Left ventricle myocardium inferior (tissue), 1 donor: ENCODE results near the gene MLIP. TPM values are rescaled to one million over a fixed set of nuclear protein-coding genes. Genes with fewer than 3 reads are reported as not detected.

Source experiments
- DNase-seq: peaks from one replicate; pipeline ENCODE4 v3.0.0-alpha.2; 2020
- H3K27ac ChIP-seq: fragments of 200-600 bp; replicated peaks from 2 replicates; pipeline ENCODE4 v1.8.0; 2021
- H3K27me3 ChIP-seq: fragments of 200-600 bp; 2 replicates; pipeline ENCODE4 v1.8.0; 2021; ENCODE audit warnings: low read depth
- H3K36me3 ChIP-seq: fragments of 200-600 bp; 2 replicates; pipeline ENCODE4 v1.8.0; 2021
- H3K4me1 ChIP-seq: fragments of 200-600 bp; 2 replicates; pipeline ENCODE4 v1.8.0; 2021
- H3K4me3 ChIP-seq: fragments of 200-600 bp; 2 replicates; pipeline ENCODE4 v1.8.0; 2021; ENCODE audit warnings: mild to moderate bottlenecking, moderate library complexity
- H3K9me3 ChIP-seq: fragments of 200-600 bp; replicated peaks from 2 replicates; pipeline ENCODE4 v1.8.0; 2021
- CTCF ChIP-seq: fragments of 200-600 bp; IDR thresholded peaks from 2 replicates; pipeline ENCODE4 v1.8.0; 2021; ENCODE audit warnings: antibody characterized with exemption, mild to moderate bottlenecking, borderline replicate concordance
- intact Hi-C: fragments of 100-400 bp; cut with micrococcal nuclease; formaldehyde crosslinking; loops from one replicate; pipeline ENCODE4 v1.11.0; 2022
- total RNA-seq: library from RNA; stranded (reverse); fragmentation: NEBNext Ultra II Directional; extraction: Animal tissue kit (Norgen Biotek cat#: 25700); gene quantifications from one replicate; pipeline ENCODE4 v1.2.1, GENCODE V29; 2021
- donor health status: DM: no; HTN: yes; CAD: no; lungs with severe emphysema.

The MLIP gene
- total RNA-seq, 1 donor from 2014 or later, result 397 TPM

DNA sequence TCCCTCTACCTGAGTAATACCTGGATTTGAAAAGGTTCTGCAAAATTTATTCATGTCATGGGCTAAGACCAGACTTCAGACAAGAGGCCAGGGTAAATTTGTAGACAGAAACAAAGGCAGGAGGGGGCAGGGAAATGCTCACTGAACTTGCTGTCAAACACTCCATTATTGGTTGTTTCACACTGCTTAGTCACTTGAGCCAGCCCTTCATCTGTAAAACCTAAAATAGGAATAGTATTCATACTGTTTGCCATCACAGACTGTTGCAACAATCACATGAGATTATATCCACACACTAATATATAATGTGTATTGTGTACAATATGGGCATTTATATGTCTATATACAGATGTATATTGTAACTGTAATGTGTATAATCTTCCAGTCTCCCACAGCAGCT lies 190.5 kb downstream of the MLIP start:
- H3K27me3 ChIP-seq, result no peaks in the 10 kb centered on the region
- H3K27ac ChIP-seq, result no peak overlapping the region
- H3K4me1 ChIP-seq, result no peaks in the 10 kb centered on the region
- no peak for DNase-seq
- H3K36me3 ChIP-seq, result no peaks in the 10 kb centered on the region
- no peak for TF ChIP-seq CTCF
- intact Hi-C loops, result no loop called here
- no peak overlapping the region for H3K4me3 ChIP-seq
- no peaks in the 10 kb centered on the region for H3K9me3 ChIP-seq

GRCh38 chr6:54307439-54307910 lies 196.2 kb downstream of the MLIP start:
- Histone ChIP-seq H3K9me3 (no peaks in the 10 kb centered on the region), H3K4me3 (no peak overlapping the region), H3K27ac (no peak overlapping the region), H3K36me3 (no peaks in the 10 kb centered on the region), H3K4me1 (no peaks in the 10 kb centered on the region), H3K27me3 (no peaks in the 10 kb centered on the region)
- intact Hi-C loops, result no loop called here
- TF ChIP-seq CTCF, result no peak
- no peak for DNase-seq

DNA sequence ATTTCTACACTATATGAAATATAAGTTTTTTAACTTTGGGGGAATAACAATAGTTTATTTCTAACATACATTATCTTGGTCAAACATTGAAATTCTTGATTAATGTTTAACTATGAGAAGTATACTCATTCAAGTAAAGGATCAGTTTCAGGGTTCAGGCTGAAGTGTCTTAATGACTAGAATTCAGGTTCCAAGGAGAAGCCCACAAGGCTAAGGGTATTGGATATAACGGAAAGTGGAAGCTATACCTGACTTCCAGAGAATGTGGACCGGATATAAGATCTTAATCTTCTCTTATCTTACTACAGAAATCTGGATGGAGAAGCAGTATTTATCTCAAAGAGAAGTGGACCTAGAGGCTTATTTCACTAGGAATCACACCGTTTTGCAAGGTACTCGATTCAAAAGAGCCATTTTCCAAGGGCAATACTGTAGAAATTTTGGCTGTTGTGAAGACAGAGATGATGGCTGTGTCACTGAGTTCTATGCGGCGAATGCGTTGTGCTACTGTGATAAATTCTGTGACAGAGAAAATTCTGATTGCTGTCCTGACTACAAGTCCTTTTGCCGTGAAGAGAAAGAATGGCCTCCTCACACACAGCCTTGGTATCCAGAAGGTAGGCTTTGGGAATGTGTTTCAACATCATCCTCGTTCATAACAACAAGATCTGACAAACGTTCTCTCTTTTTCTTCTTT lies 197.2 kb downstream of the MLIP start, which contains the start of gene TINAG:
Gene TINAG, plus strand, starts transcription at position 153 of the 697 bp plus-strand sequence. Its CDS starts 110 bp downstream, at position 263.
- Histone ChIP-seq H3K36me3 (no peaks in the 10 kb centered on the region), H3K9me3 (no peaks in the 10 kb centered on the region), H3K4me1 (no peaks in the 10 kb centered on the region), H3K27ac (no peak within 1 kb of the TSS), H3K27me3 (no peaks in the 10 kb centered on the region), H3K4me3 (no peak within 1 kb of the TSS)
- TF ChIP-seq CTCF, result no peak
- DNase-seq, result no peak
- intact Hi-C loops, result no loop called here

DNA sequence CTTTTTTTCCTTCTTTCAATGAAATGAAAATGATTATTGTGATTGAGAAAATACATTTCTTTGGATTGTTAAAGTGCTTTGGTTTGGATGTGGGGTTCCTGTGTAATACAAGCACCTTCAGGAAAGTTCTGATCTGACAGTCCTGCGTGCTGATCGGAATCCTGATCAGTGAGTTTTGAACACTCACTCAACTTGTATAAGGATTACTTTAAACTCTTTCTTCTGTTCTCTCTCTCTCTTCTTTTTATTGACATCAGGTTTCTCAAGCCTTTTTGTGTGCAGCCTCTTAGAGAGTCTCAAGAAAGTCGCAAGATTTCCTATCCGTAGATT lies 197.7 kb downstream of the MLIP start:
- Histone ChIP-seq H3K4me1 (no peaks in the 10 kb centered on the region), H3K9me3 (no peaks in the 10 kb centered on the region), H3K4me3 (no peak overlapping the region), H3K36me3 (no peaks in the 10 kb centered on the region), H3K27ac (no peak overlapping the region), H3K27me3 (no peaks in the 10 kb centered on the region)
- no peak for DNase-seq
- TF ChIP-seq CTCF, result no peak
- intact Hi-C loops, result no loop called here

DNA sequence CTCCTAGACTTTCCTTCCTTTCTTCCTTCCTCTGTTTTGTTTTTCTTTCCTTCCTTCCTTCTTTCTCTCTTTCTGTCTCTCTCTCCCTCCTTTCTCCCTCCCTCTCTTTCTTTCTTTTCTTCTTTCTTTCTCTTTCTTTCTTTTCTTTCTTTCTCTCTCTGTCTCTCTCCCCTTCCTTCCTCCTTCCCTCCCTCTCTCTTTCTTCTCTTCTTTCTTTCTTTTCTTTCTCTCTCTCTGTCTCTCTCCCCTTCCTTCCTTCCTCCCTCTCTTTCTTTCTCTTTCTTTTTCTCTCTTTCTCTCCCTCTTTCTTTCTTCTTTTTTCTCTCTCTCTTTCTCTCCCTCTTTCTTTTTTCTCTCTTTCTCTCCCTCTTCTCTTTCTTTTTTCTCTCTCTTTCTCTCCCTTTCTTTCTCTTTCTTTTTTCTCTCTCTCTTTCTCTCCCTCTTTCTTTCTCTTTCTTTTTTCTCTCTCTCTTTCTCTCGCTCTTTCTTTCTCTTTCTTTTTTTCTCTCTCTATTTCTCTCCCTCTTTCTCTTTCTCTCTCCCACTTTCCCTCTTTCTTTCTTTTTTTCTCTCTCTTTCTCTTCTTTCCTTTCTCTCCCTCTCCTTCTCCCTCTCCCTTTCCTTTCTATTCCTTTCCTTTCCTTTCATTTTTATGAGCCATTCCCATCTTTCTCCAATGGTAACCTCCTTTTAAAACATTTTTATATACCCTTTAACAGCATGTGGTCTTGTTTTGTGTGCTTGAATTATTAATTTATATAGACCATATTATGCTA lies 199.3 kb downstream of the MLIP start:
- Histone ChIP-seq H3K9me3 (no peaks in the 10 kb centered on the region), H3K36me3 (no peaks in the 10 kb centered on the region), H3K4me3 (no peak overlapping the region), H3K27me3 (no peaks in the 10 kb centered on the region), H3K4me1 (no peaks in the 10 kb centered on the region), H3K27ac (no peak overlapping the region)
- DNase-seq, result no peak
- no peak for TF ChIP-seq CTCF
- intact Hi-C loops, result no loop called here
